Mesenchymal stem cell (in vitro differentiated cells and primary cell): ENCODE results near the gene ZNF761.
"Not testable (repeated sequence)": the region's sequence is repeated elsewhere in the genome, so short reads cannot be mapped to it uniquely, and the experiment has no call there.

Source experiments
- DNase-seq: peaks from one replicate; pipeline ENCODE4 v3.0.0-alpha.2; 2013
- H2AFZ ChIP-seq: one replicate; pipeline ENCODE4 v1.6.1; 2013; ENCODE audit warnings: low read depth, mild to moderate bottlenecking, control low read depth, inconsistent platforms, low read length, moderate library complexity
- H2AK5ac ChIP-seq: 2 replicates; pipeline ENCODE4 v1.6.1; 2013; ENCODE audit warnings: low read length, moderate library complexity, mild to moderate bottlenecking, inconsistent platforms; ENCODE audit not compliant: severe bottlenecking
- H2BK120ac ChIP-seq: one replicate; pipeline ENCODE4 v1.6.1; 2013; ENCODE audit warnings: low read depth, mild to moderate bottlenecking, inconsistent platforms, low read length, moderate library complexity
- H2BK12ac ChIP-seq, 2 experiments: one replicate each; pipeline ENCODE4 v1.6.1; 2013; ENCODE audit warnings: inconsistent platforms in 2 of 2, low read length in 2 of 2, mild to moderate bottlenecking in 2 of 2, moderate library complexity in 2 of 2, control low read depth in 1 of 2
- H2BK15ac ChIP-seq: one replicate; pipeline ENCODE4 v1.6.1; 2013; ENCODE audit warnings: mild to moderate bottlenecking, low read depth, inconsistent platforms; ENCODE audit not compliant: poor library complexity, severe bottlenecking
- H2BK5ac ChIP-seq: 2 replicates; pipeline ENCODE4 v1.6.1; 2013; ENCODE audit warnings: low read depth, mild to moderate bottlenecking, low read length, control low read depth, inconsistent platforms; ENCODE audit not compliant: poor library complexity, severe bottlenecking
- H3K14ac ChIP-seq, 2 experiments: one replicate each; pipeline ENCODE4 v1.6.1; 2013; ENCODE audit warnings: inconsistent platforms in 2 of 2, low read length in 2 of 2, control low read depth in 1 of 2, mild to moderate bottlenecking in 1 of 2, moderate library complexity in 1 of 2
- H3K18ac ChIP-seq, 2 experiments: one replicate each; pipeline ENCODE4 v1.6.1; 2013; ENCODE audit warnings: inconsistent platforms in 2 of 2, low read length in 2 of 2, control low read depth in 1 of 2, low read depth in 1 of 2, mild to moderate bottlenecking in 1 of 2
- H3K23ac ChIP-seq, 2 experiments: one replicate each; pipeline ENCODE4 v1.6.1; 2013; ENCODE audit warnings: inconsistent platforms in 2 of 2, low read length in 2 of 2, mild to moderate bottlenecking in 2 of 2, moderate library complexity in 2 of 2, control low read depth in 1 of 2
- H3K27ac ChIP-seq: 2 replicates; pipeline ENCODE4 v1.5.1; 2013; ENCODE audit warnings: mild to moderate bottlenecking, moderate library complexity, low read length, control low read depth, inconsistent platforms; ENCODE audit not compliant: poor library complexity, severe bottlenecking
- H3K27me3 ChIP-seq, 2 experiments: 2 replicates each; pipeline versions ENCODE4 v1.6.1 to v1.7.0; 2013; ENCODE audit warnings: low read length in 2 of 2, mild to moderate bottlenecking in 2 of 2, moderate library complexity in 2 of 2, control low read depth in 1 of 2, inconsistent platforms in 1 of 2; ENCODE audit not compliant: control insufficient read depth in 1 of 2, insufficient read depth in 1 of 2
- H3K36me3 ChIP-seq, 2 experiments: 2 replicates each; pipeline versions ENCODE4 v1.6.1 to v1.7.0; 2013; ENCODE audit warnings: low read length in 2 of 2, control low read depth in 1 of 2, inconsistent platforms in 1 of 2, low read depth in 1 of 2, mild to moderate bottlenecking in 1 of 2; ENCODE audit not compliant: insufficient read depth in 2 of 2, control insufficient read depth in 1 of 2
- H3K4ac ChIP-seq, 2 experiments: one replicate each; pipeline ENCODE4 v1.6.1; 2013; ENCODE audit warnings: inconsistent platforms in 2 of 2, low read length in 2 of 2, mild to moderate bottlenecking in 2 of 2, moderate library complexity in 2 of 2, control low read depth in 1 of 2, low read depth in 1 of 2
- H3K4me1 ChIP-seq: 2 replicates; pipeline ENCODE4 v1.6.1; 2013; ENCODE audit warnings: low read depth, low read length, control low read depth; ENCODE audit not compliant: control insufficient read depth, insufficient read depth
- H3K4me2 ChIP-seq: 2 replicates; pipeline ENCODE4 v1.6.1; 2013; ENCODE audit warnings: low read length, mild to moderate bottlenecking, inconsistent platforms; ENCODE audit not compliant: poor library complexity, severe bottlenecking
- H3K4me3 ChIP-seq, 2 experiments: 2 replicates each; pipeline versions ENCODE4 v1.5.1 to v1.7.0; 2013; ENCODE audit warnings: low read length in 2 of 2, mild to moderate bottlenecking in 2 of 2, control low read depth in 1 of 2, low read depth in 1 of 2; ENCODE audit not compliant: insufficient read depth in 1 of 2
- H3K79me1 ChIP-seq: replicated peaks from 2 replicates; pipeline ENCODE4 v1.6.1; 2013; ENCODE audit warnings: mild to moderate bottlenecking, control low read depth, low read length, inconsistent platforms; ENCODE audit not compliant: poor library complexity, severe bottlenecking
- H3K9ac ChIP-seq: 2 replicates; pipeline ENCODE4 v1.7.0; 2013; ENCODE audit warnings: mild to moderate bottlenecking, low read length, moderate library complexity
- H3K9me3 ChIP-seq: 2 replicates; pipeline ENCODE4 v1.7.0; 2013; ENCODE audit warnings: mild to moderate bottlenecking, low read length; ENCODE audit not compliant: control insufficient read depth
- H4K8ac ChIP-seq: one replicate; pipeline ENCODE4 v1.6.1; 2013; ENCODE audit warnings: inconsistent platforms, mild to moderate bottlenecking, low read length, moderate library complexity
- H4K91ac ChIP-seq: one replicate; pipeline ENCODE4 v1.6.1; 2013; ENCODE audit warnings: mild to moderate bottlenecking, low read length, inconsistent platforms
- WGBS: methylation state at CpG from one replicate; pipeline ENCODE4 v1.1.7; 2013; ENCODE audit warnings: mixed read lengths; 5-methylcytosine and 5-hydroxymethylcytosine counted together

Gene ZNF761

GRCh38 chr19:53422551-53422950, 9.2 kb upstream of the ZNF761 start:
- no peak overlapping the region for H2AK5ac ChIP-seq
- no peak overlapping the region for H3K23ac ChIP-seq
- H3K4ac ChIP-seq = no peak overlapping the region
- H3K9me3 ChIP-seq = peaks cover under 1% of the 10 kb centered on the region
- no peak overlapping the region for H2BK120ac ChIP-seq
- H2BK5ac ChIP-seq = no peak overlapping the region
- H3K14ac ChIP-seq = no peak overlapping the region
- no peaks in the 10 kb centered on the region for H3K4me1 ChIP-seq
- H2BK12ac ChIP-seq = no peak overlapping the region
- peaks cover 0 to 5% of the 10 kb centered on the region in 2 experiments for H3K36me3 ChIP-seq
- no peak overlapping the region for H3K9ac ChIP-seq
- H3K79me1 ChIP-seq = no peaks in the 10 kb centered on the region
- no peak overlapping the region for H3K4me3 ChIP-seq
- WGBS = 90% methylated on average over 5 of the region's 5 CpGs
- H3K4me2 ChIP-seq = no peak overlapping the region
- H3K27me3 ChIP-seq = no peaks in the 10 kb centered on the region
- DNase-seq = no peak
- H4K8ac ChIP-seq = no peak overlapping the region
- no peak overlapping the region for H3K18ac ChIP-seq
- no peak overlapping the region for H4K91ac ChIP-seq
- no peak overlapping the region for H2BK15ac ChIP-seq
- H3K27ac ChIP-seq = no peak overlapping the region
- H2AFZ ChIP-seq = no peak overlapping the region

- not testable (repeated sequence) for H3K79me1 ChIP-seq, H3K4ac ChIP-seq, H3K27ac ChIP-seq, H3K4me2 ChIP-seq, H2BK12ac ChIP-seq, H2AK5ac ChIP-seq, H3K4me1 ChIP-seq, H4K8ac ChIP-seq, H2BK5ac ChIP-seq, H3K23ac ChIP-seq, H3K4me3 ChIP-seq, H3K14ac ChIP-seq, DNase-seq, H3K9ac ChIP-seq, H3K36me3 ChIP-seq, H2AFZ ChIP-seq, H2BK15ac ChIP-seq, H2BK120ac ChIP-seq, H3K9me3 ChIP-seq, H3K18ac ChIP-seq, H4K91ac ChIP-seq, H3K27me3 ChIP-seq
- no CpG with 5 or more reads among the region's 13 CpGs for WGBS
Observed at GRCh38 chr19:53423074-53423473, 8.7 kb upstream of the ZNF761 start.

- not testable (repeated sequence) for H3K27me3 ChIP-seq, H3K4ac ChIP-seq, H3K27ac ChIP-seq, H3K9ac ChIP-seq, H3K4me2 ChIP-seq, H4K8ac ChIP-seq, H2AFZ ChIP-seq, H2BK15ac ChIP-seq, H3K14ac ChIP-seq, H3K9me3 ChIP-seq, H3K18ac ChIP-seq, H2BK5ac ChIP-seq, H3K4me1 ChIP-seq, H3K23ac ChIP-seq, H2BK12ac ChIP-seq, H2AK5ac ChIP-seq, DNase-seq, H2BK120ac ChIP-seq, H3K79me1 ChIP-seq, H4K91ac ChIP-seq, H3K4me3 ChIP-seq, H3K36me3 ChIP-seq
- WGBS = no CpG with 5 or more reads among the region's 8 CpGs
Observed at GRCh38 chr19:53423680-53424079, 8.1 kb upstream of the ZNF761 start.

- no peak overlapping the region for H2AK5ac ChIP-seq
- no peaks in the 10 kb centered on the region for H3K79me1 ChIP-seq
- 32% methylated on average over 8 of the region's 9 CpGs for WGBS
- H3K9ac ChIP-seq = no peak overlapping the region
- H4K8ac ChIP-seq = no peak overlapping the region
- H2AFZ ChIP-seq = no peak overlapping the region
- no peak overlapping the region for H3K14ac ChIP-seq
- H2BK120ac ChIP-seq = no peak overlapping the region
- H3K36me3 ChIP-seq = peaks cover 0 to 5% of the 10 kb centered on the region in 2 experiments
- no peak overlapping the region for H2BK15ac ChIP-seq
- H2BK5ac ChIP-seq = no peak overlapping the region
- H3K4ac ChIP-seq = no peak overlapping the region
- H3K4me3 ChIP-seq = no peak overlapping the region
- no peaks in the 10 kb centered on the region for H3K9me3 ChIP-seq
- H2BK12ac ChIP-seq = no peak overlapping the region
- DNase-seq = peak; percentile 50
- H3K23ac ChIP-seq = no peak overlapping the region
- H3K27ac ChIP-seq = no peak overlapping the region
- no peak overlapping the region for H3K18ac ChIP-seq
- no peak overlapping the region for H4K91ac ChIP-seq
- no peaks in the 10 kb centered on the region for H3K27me3 ChIP-seq
- H3K4me2 ChIP-seq = no peak overlapping the region
- H3K4me1 ChIP-seq = no peaks in the 10 kb centered on the region
Observed at GRCh38 chr19:53424968-53425597, 6.7 kb upstream of the ZNF761 start.
